Endodermal cell (in vitro differentiated cells): ENCODE measurements around the gene BICD2. TPM values are rescaled to one million over a fixed set of nuclear protein-coding genes. Genes with fewer than 3 reads are reported as not detected.
A peak's percentile ranks its signal among the peaks of the same experiment; 100 is the strongest.

Experiments
- DNase-seq: peaks from one replicate; pipeline ENCODE4 v3.0.0-alpha.2; 2017
- H3K27ac ChIP-seq: 2 replicates; pipeline ENCODE4 v1.5.1; 2013; ENCODE audit warnings: mild to moderate bottlenecking, low read depth, low read length, moderate library complexity
- H3K27me3 ChIP-seq: 2 replicates; pipeline ENCODE4 v1.6.1; 2013; ENCODE audit warnings: mild to moderate bottlenecking, low read length, moderate library complexity; ENCODE audit not compliant: insufficient read depth, control insufficient read depth, poor library complexity, severe bottlenecking
- H3K36me3 ChIP-seq: 2 replicates; pipeline ENCODE4 v1.7.0; 2013; ENCODE audit warnings: mild to moderate bottlenecking, low read length, moderate library complexity; ENCODE audit not compliant: control insufficient read depth, insufficient read depth
- H3K4me1 ChIP-seq: one replicate; pipeline ENCODE4 v1.7.0; 2013; ENCODE audit warnings: low read length; ENCODE audit not compliant: control insufficient read depth, insufficient read depth
- H3K4me3 ChIP-seq: 2 replicates; pipeline ENCODE4 v1.5.1; 2013; ENCODE audit warnings: mild to moderate bottlenecking, low read length, moderate library complexity
- H3K9ac ChIP-seq: 2 replicates; pipeline ENCODE4 v1.6.1; 2013; ENCODE audit warnings: mild to moderate bottlenecking, low read length, moderate library complexity; ENCODE audit not compliant: poor library complexity, severe bottlenecking; ENCODE audit errors: extremely low read depth
- H3K9me3 ChIP-seq: 2 replicates; pipeline ENCODE4 v1.6.1; 2013; ENCODE audit warnings: mild to moderate bottlenecking, low read length, moderate library complexity; ENCODE audit not compliant: control insufficient read depth
- H3K27ac Mint-ChIP-seq: 2 replicates; pipeline ENCODE4 v1.8.0; 2020; ENCODE audit warnings: mixed read lengths
- H3K27me3 Mint-ChIP-seq: 2 replicates; pipeline ENCODE4 v1.8.0; 2021; ENCODE audit warnings: mild to moderate bottlenecking, mixed read lengths; ENCODE audit not compliant: insufficient read depth
- H3K36me3 Mint-ChIP-seq: 2 replicates; pipeline ENCODE4 v1.8.0; 2020; ENCODE audit warnings: low read depth, mixed read lengths
- H3K4me1 Mint-ChIP-seq: 2 replicates; pipeline ENCODE4 v1.8.0; 2020; ENCODE audit warnings: mixed read lengths
- H3K4me3 Mint-ChIP-seq: 2 replicates; pipeline ENCODE4 v1.8.0; 2020; ENCODE audit warnings: mild to moderate bottlenecking, moderate library complexity, mixed read lengths
- H3K9me3 Mint-ChIP-seq: 2 replicates; pipeline ENCODE4 v1.8.0; 2020; ENCODE audit warnings: mild to moderate bottlenecking, mixed read lengths
- WGBS, 2 experiments: methylation state at CpG; one replicate each; pipeline versions ENCODE4 v1.1.5 to v1.1.7; 2013; ENCODE audit warnings: missing lambda C conversion rate in 2 of 2, mixed read lengths in 1 of 2; ENCODE audit not compliant: insufficient coverage in 1 of 2, insufficient read length in 1 of 2; 5-methylcytosine and 5-hydroxymethylcytosine counted together
- total RNA-seq, 2 donors: library from RNA; stranded (reverse); fragmentation: NEBNext Ultra II Directional in 1 of 2; extraction: Animal tissue kit (Norgen Biotek cat#: 25700) in 1 of 2; gene quantifications; 2 replicates in 1 of 2; 3 replicates in 1 of 2; pipeline ENCODE4 v1.2.1, GENCODE V29; 2021
- TF ChIP-seq, protein P1 (sequence below): fragments of 200-600 bp; sonication (generic); conservative IDR thresholded peaks from 2 replicates; pipeline ENCODE4 v1.5.0; 2021; ENCODE audit warnings: antibody characterized with exemption, mild to moderate bottlenecking

The BICD2 gene
- total RNA-seq, 2 donors from 2014 or later: 20.7 to 20.9 TPM

DNA sequence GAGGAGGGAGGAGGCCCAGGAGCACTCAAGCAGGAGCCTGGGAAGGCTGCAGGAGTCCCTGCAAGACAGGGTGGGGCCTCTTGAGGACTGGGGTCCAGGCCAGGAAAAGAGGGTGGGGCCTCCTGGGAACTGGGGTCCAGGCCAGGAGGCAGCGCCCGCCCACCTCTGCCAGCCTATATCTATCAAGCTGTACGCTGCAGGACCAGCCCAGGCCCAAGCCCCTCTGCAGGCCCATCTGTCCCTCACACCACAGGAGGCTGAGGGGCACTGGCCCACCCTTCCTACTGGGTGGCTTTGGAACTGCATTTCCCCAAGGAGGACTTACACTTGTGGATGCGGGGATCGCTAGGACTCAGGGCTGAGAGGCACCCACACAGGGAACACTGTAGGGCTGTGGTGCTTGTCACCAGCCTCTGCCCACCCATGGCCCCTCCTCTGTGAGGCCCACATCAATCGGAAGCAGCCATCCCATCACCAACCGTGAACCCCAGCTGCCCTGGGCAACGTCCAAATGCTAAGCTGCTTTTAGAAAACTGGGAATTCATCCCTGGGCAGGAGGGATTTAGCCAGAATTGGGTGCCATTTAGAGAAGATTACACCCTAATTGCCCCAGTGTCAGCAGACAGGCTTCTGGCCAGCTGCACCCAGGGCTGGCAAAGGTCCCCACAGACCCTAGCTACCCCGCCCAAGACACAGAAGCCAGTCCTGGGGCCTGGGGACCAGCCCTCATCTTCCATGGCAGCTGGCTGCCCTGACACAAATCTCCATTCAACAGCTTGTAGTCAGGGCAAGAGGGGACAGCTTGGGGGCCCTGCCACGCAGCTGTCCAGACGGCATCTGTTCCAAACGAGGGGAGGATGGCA, 15.3 kb downstream of the BICD2 start:
- no peak overlapping the region for H3K4me3 Mint-ChIP-seq
- Histone ChIP-seq H3K4me3 (no peak overlapping the region), H3K36me3 (no peaks in the 10 kb centered on the region), H3K9me3 (no peaks in the 10 kb centered on the region), H3K9ac (no peak overlapping the region), H3K27ac (peak overlapping the region; percentile 70), H3K4me1 (peaks cover 7% of the 10 kb centered on the region), H3K27me3 (no peaks in the 10 kb centered on the region)
- H3K4me1 Mint-ChIP-seq: peaks cover 24% of the 10 kb centered on the region
- WGBS, 2 experiments: 93 to 100% methylated on average over 6 to 12 of the region's 12 CpGs
- no peaks in the 10 kb centered on the region for H3K27me3 Mint-ChIP-seq
- DNase-seq: peak; percentile 43
- H3K9me3 Mint-ChIP-seq: peaks cover 13% of the 10 kb centered on the region
- TF ChIP-seq, protein P1, sequence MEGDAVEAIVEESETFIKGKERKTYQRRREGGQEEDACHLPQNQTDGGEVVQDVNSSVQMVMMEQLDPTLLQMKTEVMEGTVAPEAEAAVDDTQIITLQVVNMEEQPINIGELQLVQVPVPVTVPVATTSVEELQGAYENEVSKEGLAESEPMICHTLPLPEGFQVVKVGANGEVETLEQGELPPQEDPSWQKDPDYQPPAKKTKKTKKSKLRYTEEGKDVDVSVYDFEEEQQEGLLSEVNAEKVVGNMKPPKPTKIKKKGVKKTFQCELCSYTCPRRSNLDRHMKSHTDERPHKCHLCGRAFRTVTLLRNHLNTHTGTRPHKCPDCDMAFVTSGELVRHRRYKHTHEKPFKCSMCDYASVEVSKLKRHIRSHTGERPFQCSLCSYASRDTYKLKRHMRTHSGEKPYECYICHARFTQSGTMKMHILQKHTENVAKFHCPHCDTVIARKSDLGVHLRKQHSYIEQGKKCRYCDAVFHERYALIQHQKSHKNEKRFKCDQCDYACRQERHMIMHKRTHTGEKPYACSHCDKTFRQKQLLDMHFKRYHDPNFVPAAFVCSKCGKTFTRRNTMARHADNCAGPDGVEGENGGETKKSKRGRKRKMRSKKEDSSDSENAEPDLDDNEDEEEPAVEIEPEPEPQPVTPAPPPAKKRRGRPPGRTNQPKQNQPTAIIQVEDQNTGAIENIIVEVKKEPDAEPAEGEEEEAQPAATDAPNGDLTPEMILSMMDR: peak; percentile 31
- peak overlapping the region; percentile 36 for H3K27ac Mint-ChIP-seq
- peaks cover 17% of the 10 kb centered on the region for H3K36me3 Mint-ChIP-seq

DNA sequence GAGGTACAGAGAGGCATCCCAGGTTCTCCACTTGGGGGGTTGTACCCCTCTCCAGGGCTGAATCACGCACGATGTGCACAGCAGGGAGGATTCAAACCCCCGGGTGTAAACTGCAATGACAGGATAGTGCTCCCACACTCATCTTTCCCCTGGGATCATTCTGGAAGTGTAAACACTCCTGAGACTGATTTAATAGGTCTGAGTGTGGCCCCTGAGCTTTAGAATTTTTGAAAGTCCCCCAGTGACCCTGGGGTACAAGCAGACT, 16.5 kb downstream of the BICD2 start:
- H3K4me3 ChIP-seq: no peak overlapping the region
- DNase-seq: peak; percentile 31
- no peaks in the 10 kb centered on the region for H3K36me3 ChIP-seq
- H3K9me3 ChIP-seq: no peaks in the 10 kb centered on the region
- no peaks in the 10 kb centered on the region for H3K27me3 ChIP-seq
- peak overlapping the region; percentile 35 for H3K27ac Mint-ChIP-seq
- peaks cover 7% of the 10 kb centered on the region for H3K4me1 ChIP-seq
- H3K4me1 Mint-ChIP-seq: peaks cover 24% of the 10 kb centered on the region
- H3K9ac ChIP-seq: no peak overlapping the region
- peaks cover 13% of the 10 kb centered on the region for H3K36me3 Mint-ChIP-seq
- H3K9me3 Mint-ChIP-seq: peaks cover 6% of the 10 kb centered on the region
- WGBS, 2 experiments: 93 to 95% methylated on average over 3 of the region's 3 CpGs
- TF ChIP-seq, protein P1: no peak
- no peaks in the 10 kb centered on the region for H3K27me3 Mint-ChIP-seq
- no peak overlapping the region for H3K27ac ChIP-seq
- H3K4me3 Mint-ChIP-seq: no peak overlapping the region

DNA sequence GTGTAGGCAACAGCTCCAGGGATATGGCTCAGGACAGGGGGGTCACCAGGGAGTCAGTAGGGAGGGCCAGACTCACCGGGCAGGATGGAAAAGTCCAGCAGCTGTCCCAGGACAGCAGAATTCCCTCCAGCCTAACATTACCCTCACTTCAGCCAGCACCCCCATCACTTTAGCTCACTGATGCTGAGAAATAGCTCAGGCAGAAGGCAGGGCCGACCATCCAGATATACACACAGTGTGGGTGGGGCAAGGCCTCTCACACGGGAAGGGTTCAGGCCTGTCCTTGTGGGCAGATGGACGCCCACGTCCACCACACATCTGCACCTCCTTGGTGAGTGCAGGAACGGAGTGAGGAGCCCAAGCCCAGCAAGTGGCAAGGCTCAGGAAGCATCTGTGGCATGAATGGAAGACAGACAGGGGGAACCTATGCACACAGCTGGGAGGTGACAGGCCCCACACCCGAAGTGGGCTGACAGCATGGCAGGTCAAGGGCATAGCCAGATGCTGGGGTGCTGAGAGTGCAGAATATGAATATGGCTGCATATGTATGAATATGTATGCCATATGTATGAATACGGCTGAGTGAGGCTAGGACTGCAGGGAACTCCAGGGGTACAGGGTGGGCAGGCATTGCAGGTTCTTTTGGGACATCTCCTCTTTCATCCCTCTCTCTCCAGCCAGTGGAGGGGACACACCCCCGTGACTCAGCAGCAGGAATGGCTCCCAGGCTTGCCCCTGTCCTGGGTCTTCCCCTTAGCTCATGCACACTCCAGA, 17.0 kb downstream of the BICD2 start:
- H3K4me3 Mint-ChIP-seq: no peak overlapping the region
- Histone ChIP-seq H3K9ac (no peak overlapping the region), H3K27ac (no peak overlapping the region), H3K4me3 (no peak overlapping the region), H3K27me3 (no peaks in the 10 kb centered on the region), H3K9me3 (no peaks in the 10 kb centered on the region), H3K36me3 (no peaks in the 10 kb centered on the region), H3K4me1 (peaks cover 7% of the 10 kb centered on the region)
- peak overlapping the region; percentile 35 for H3K27ac Mint-ChIP-seq
- 93 to 95% methylated on average over 4 to 9 of the region's 9 CpGs for WGBS, 2 experiments
- H3K36me3 Mint-ChIP-seq: peaks cover 9% of the 10 kb centered on the region
- H3K27me3 Mint-ChIP-seq: no peaks in the 10 kb centered on the region
- no peak for DNase-seq
- TF ChIP-seq, protein P1: no peak
- H3K4me1 Mint-ChIP-seq: peaks cover 24% of the 10 kb centered on the region
- peaks cover under 1% of the 10 kb centered on the region for H3K9me3 Mint-ChIP-seq
